Measurements from ENCODE around the gene SLC39A10.

- TF ChIP-seq ZNF263 (CRISPR knock-in tag; IDR thresholded peaks at IDR 0.05; ENCODE audit: borderline replicate concordance): no peak
- no peak for TF ChIP-seq HDAC2 (IDR thresholded peaks at IDR 0.05)
- TF ChIP-seq MYBL2 (IDR thresholded peaks at IDR 0.05; ENCODE audit: low read depth): no peak
- TF ChIP-seq MYBL2 (CRISPR knock-in tag; IDR thresholded peaks at IDR 0.05; ENCODE audit: borderline replicate concordance): no peak
- no peak for TF ChIP-seq ZFP1 (CRISPR knock-in tag; IDR thresholded peaks at IDR 0.05)
- TF ChIP-seq PCBP1 (IDR thresholded peaks at IDR 0.05; ENCODE audit: low read depth, low read length, poor library complexity, severe bottlenecking): no peak
- TF ChIP-seq MAFK (IDR thresholded peaks at IDR 0.05; ENCODE audit: low read length): no peak
- TF ChIP-seq CEBPZ (IDR thresholded peaks at IDR 0.05; ENCODE audit: borderline replicate concordance, low read depth, low read length): no peak
- no peak for TF ChIP-seq POLR2A (conservative IDR thresholded peaks at IDR 0.05)
- no peak for TF ChIP-seq NRF1 (conservative IDR thresholded peaks at IDR 0.05 in 1 of 2, IDR thresholded peaks at IDR 0.05 in 1 of 2)
- no peak for TF ChIP-seq HDAC1 (IDR thresholded peaks at IDR 0.05)
- no peak for TF ChIP-seq ZNF79 (CRISPR knock-in tag; IDR thresholded peaks at IDR 0.05; ENCODE audit: low read depth)
- no peak for TF ChIP-seq POLR2AphosphoS2 (IDR thresholded peaks at IDR 0.05; ENCODE audit: low read length)
Measured at GRCh38 chr2:195696012-195696411, 39.0 kb downstream of the SLC39A10 start.

All from K562 (cell line).